GM19452 (cell line): ENCODE measurements around the gene ATP1B1.
A peak's percentile ranks its signal among the peaks of the same experiment; 100 is the strongest.

Source experiments
- ATAC-seq: cut with Tn5 transposase; IDR thresholded peaks from one replicate; pipeline ENCODE4 v1.9.1; 2021; ENCODE audit not compliant: unreplicated experiment

ATP1B1 gene

GRCh38 chr1:169094897-169095569 lies 11.5 kb upstream of the ATP1B1 start:
- no peak for ATAC-seq

DNA sequence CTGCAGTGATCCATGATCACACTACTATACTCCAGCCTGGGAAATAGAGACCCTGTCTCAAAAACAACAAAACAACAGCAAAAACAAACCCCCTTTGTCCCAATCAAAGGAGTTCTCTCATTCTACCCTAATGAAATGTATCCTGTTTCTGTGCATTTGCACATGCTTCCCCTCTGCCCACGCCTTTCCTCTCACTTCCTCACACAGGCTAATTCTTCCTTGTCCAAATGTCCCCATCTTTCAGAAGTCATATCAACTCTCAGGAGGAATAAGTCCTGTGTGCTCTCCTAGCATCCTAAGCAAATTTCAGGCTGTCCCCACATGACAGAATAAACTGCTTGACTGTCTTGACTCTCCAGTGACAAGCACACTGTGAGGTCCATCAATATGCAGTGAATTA lies 8.1 kb upstream of the ATP1B1 start:
- no peak for ATAC-seq

- ATAC-seq, result no peak
Observed at GRCh38 chr1:169099561-169099960, 6.9 kb upstream of the ATP1B1 start.

DNA sequence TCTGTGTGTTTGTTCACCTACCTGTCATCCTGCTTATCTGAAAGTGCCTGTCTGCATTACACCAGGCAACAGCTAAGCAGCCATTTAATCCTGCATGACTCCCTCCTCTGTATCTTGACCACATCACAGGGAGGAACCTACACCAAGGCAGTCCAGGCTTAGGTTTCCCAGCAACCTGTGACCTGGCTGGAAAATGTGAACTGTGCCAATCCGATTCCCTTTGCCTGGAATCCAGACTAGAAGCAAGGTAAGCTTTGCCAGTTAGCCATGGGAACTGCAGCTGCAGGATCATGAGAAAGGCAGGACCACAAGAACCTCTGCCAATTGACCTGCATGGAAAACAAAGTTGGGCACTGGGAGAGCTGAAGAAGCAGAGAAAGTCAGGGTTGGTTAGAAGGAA lies 6.3 kb upstream of the ATP1B1 start:
- ATAC-seq, result no peak

- ATAC-seq, result no peak
Observed at GRCh38 chr1:169100651-169101088, 5.8 kb upstream of the ATP1B1 start.

GRCh38 chr1:169102567-169102966 lies 3.9 kb upstream of the ATP1B1 start:
- no peak for ATAC-seq

GRCh38 chr1:169103002-169103401 lies 3.5 kb upstream of the ATP1B1 start:
- no peak for ATAC-seq

GRCh38 chr1:169103480-169103893 lies 3.0 kb upstream of the ATP1B1 start:
- ATAC-seq, result no peak

GRCh38 chr1:169105087-169105433 lies 1.4 kb upstream of the ATP1B1 start:
- no peak for ATAC-seq

GRCh38 chr1:169105434-169106094 lies 926 bp upstream of the ATP1B1 start:
- peak; percentile 27 for ATAC-seq

DNA sequence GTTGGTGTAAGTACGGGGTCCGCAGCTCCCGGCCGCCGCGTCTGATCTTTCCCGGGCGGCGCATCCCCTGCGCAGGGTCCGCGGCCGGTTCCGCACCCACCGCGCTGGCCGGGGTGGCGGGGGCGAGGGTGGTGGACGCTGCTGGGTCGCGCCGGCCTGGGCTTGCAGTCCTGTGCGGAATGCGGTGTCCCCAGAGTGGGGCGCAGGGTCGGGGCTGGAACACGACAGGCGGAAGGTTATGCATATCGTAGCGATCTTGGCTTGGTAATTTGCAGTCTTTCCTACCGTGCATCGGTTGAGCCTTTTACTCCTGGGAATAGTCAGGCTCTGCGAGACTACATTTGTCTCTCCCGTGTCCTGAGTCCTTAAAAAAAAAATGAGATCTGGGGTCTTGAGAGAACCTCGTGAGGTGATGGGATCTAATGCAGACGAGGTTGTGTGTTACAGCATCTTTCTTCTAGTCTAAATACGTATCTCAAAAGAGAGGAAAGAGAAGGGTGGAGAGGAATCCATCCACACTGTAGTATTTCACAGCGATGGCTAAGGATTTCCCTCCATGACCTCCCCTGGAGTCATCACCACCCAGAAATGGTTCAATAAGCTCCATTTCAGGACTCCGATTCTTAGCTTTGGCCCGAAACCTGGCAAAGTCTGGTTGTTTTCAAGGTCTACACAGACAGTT lies 572 bp downstream of the ATP1B1 start:
- ATAC-seq, result peak; percentile 0

- no peak for ATAC-seq
Observed at GRCh38 chr1:169107603-169108208, 1.2 kb downstream of the ATP1B1 start.

DNA sequence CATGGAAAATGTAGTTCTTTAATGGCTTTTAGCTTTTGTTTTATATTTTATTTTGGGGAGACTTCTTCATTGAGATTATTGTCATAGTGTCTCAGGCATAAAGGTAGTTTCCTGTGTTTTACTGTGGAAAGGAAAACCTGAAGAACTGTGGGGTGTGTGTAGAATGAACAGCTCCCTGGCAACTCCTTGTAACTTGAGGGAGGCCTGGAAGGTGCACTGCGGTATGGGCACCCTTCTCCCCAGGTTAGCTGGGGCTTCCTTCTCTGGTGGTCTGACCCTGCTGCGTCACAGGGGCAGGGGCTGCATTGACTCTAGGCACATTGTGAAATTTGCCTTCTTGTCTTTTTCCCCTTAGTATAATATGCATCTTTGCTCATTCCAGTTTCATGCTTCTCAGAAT lies 1.7 kb downstream of the ATP1B1 start:
- no peak for ATAC-seq

DNA sequence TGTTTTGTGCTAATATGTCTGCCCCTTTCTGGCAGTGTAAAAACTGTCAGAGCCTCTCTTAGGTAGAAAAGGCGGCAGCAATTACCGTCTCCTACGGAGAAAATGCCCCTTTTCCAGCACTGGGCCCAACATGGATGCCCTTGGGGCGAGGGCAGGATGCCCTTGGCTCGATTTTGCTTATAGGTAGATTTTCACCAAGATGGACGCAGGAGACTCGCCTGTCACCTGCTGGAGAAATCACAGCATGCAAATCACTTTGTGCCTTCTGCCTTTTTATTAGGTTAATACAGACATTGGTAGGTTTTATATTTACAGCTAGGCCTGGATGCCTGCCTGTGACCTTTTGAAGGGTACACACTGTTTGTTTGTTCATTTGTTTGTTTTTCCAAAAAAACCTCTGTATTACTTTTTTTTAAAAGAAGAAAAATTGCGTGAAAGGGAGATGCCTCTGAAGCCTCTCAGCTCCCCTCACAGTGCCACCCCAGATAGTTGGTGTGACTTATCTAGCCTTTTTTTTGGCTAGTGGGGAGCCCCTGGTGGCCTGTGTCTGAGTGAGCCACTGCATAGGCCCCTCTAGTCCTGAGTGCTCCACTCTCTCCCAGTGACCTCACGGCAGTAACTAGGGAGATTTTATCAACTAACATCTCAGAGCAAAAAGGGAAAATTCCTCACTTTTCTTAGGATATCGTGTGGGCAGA lies 2.5 kb downstream of the ATP1B1 start:
- no peak for ATAC-seq

DNA sequence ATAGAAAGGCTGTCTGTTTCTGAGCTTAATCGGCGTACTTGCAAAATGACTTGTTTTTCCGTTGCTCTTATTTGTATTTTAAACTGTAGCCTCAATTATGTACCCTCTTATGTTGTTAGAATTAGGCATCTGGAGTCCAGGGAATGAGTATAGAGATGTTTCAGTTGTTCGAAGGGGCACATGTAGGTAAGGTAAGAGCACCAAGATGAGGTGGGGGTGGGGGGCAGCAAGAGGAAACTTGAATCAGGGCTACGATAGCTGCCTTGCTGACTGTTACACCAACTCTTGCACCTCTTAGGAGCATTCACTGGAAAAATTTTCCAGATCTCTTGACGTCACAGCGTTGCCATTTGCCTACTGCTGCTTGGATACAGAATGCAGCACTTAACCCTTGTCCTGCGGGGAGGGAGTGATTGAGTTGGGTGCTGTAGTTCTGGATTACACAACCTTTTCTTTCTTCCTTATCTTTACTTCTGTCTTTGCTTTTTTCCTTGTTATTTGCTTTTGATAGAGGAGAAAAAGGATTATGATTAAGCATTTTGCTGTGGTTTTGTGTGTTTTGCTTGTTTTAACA lies 3.2 kb downstream of the ATP1B1 start:
- ATAC-seq, result no peak

DNA sequence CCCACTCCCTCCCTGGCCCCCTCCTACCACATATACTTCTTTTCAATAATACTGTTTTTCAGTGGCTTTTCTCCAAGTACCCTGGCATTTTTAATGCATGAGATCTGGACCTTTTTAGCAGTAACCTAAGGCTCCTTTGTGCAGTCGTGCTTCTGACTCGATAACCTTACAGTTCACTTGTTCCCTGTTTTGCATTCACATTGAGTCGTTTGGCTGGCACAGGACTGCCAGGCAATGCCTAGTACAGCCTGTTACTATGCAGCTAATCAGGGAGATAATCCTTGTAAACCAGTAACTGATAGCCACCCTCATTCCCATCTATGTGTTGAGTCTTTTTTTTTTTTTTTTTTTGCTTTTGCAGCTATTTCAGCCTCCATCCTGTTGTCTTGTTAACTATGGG lies 3.7 kb downstream of the ATP1B1 start:
- no peak for ATAC-seq

GRCh38 chr1:169110689-169111447 lies 4.4 kb downstream of the ATP1B1 start:
- no peak for ATAC-seq

DNA sequence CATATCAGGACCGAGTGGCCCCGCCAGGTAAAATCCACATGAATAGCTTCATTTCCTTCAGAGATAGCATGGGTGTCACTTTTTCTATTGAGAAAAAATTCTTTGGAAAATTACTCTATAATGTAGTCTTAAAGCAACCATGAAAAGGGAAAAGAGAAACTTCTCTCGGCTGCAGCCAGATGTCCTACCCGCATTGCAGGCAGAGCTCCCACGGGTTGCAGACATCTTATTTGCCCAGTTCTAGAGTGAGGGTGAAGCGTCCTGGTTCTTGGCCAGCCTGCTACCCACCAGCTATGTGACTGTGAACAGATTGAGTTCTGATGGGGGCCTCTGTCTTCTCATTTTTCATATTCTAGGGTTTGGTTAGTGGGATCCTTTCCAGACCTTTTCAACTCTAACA lies 5.0 kb downstream of the ATP1B1 start:
- no peak for ATAC-seq

GRCh38 chr1:169112241-169112640 lies 5.8 kb downstream of the ATP1B1 start:
- no peak for ATAC-seq

DNA sequence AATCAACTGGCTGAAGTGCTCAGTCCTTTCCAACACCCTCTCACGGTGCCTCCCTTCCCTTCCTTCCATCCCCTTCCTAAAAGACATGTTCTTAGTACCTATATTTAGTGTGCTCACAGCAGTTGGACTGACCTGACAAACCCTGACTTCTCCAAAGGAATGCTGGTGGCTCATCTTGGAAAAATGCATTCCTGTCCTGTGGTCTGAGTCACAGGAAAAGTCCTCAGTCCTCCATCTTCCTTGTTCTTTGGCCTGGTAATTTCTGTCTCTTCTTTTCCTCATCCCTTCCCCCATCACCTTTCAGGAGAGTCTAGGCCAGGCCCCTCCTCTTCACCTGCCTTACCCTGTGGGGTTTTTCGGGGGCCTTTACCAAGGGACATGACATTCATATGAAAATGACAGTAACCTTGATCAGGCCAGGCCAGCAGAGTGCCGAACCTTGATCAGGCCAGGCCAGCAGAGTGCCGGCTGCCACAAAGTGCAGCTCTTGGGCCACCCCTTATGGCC lies 7.2 kb downstream of the ATP1B1 start:
- no peak for ATAC-seq
